ENCODE measurements around the gene BAG5. TPM values are rescaled to one million over a fixed set of nuclear protein-coding genes. Genes with fewer than 3 reads are reported as not detected.
"Not testable (repeated sequence)": the region's sequence is repeated elsewhere in the genome, so short reads cannot be mapped to it uniquely, and the experiment has no call there.

Gene BAG5
- total and polyA plus RNA-seq, 2 donors (not counting 1 experiment from before 2014, with no cell fraction given), result 7.4 to 31.6 TPM

DNA sequence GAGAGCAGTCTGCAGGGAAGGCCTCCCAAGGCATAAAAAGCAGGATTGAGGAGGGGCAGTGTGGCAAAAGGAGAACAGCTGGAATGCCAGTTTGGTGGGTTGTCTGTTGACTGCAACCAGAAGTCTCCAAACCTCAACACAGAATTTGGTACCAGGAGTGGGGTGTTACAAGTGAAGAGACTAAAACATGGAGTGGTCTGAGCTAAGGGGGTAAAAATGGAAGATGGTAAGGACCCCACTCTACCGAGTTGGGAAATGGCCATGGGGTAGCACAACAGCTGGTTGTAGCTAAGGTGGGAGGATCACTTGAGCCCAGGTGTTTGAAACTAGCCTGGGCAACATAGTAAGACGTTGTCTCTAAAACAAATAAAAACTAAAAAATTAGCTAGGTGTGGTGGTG, 48.8 kb upstream of the BAG5 start:
- Histone ChIP-seq H3K79me2 (ENCODE audit: control insufficient read depth, insufficient read depth, low read length) (no peaks in the 10 kb centered on the region), H3K27me3 (replicated peaks in 1 of 4; ENCODE audit: control extremely low read depth in 1 of 4, control insufficient read depth in 3 of 4, insufficient read depth in 4 of 4, low read length in 3 of 4) (peaks cover 0 to 40% (median 9%) of the 10 kb centered on the region in 4 experiments), H3K4me2 (replicated peaks; ENCODE audit: low read depth, low read length, poor library complexity, severe bottlenecking) (no peak overlapping the region), H3K9ac (ENCODE audit: low read length) (no peak overlapping the region), H2AFZ (ENCODE audit: insufficient read depth, low read depth, low read length, poor library complexity, severe bottlenecking) (no peak overlapping the region), H3K9me3 (ENCODE audit: control extremely low read depth in 1 of 3, control insufficient read depth in 2 of 3, insufficient read depth in 1 of 3, low read length in 2 of 3) (peaks cover 1 to 31% (median 8%) of the 10 kb centered on the region in 3 donors), H3K36me3 (replicated peaks in 1 of 2; ENCODE audit: control extremely low read depth in 1 of 2, control insufficient read depth in 1 of 2, extremely low read depth in 1 of 2, insufficient read depth in 2 of 2, low read length in 1 of 2) (no peaks in the 10 kb centered on the region), H3K4me3 (ENCODE audit: control extremely low read depth in 1 of 5, extremely low read depth in 1 of 5, insufficient read depth in 1 of 5, low read depth in 2 of 5, low read length in 4 of 5) (no peak overlapping the region), H3K27ac (ENCODE audit: low read length in 2 of 2) (no peak overlapping the region), H3K4me1 (ENCODE audit: control insufficient read depth in 2 of 2, insufficient read depth in 2 of 2, low read length in 2 of 2) (peaks cover 19 to 20% of the 10 kb centered on the region in 2 donors), H4K20me1 (ENCODE audit: control insufficient read depth, insufficient read depth, low read length, poor library complexity, severe bottlenecking) (no peaks in the 10 kb centered on the region)
- TF ChIP-seq EZH2 (IDR thresholded peaks at IDR 0.05; ENCODE audit: borderline replicate concordance, insufficient read depth, low read depth, low read length, poor library complexity, severe bottlenecking), result no peak
- TF ChIP-seq CTCF (IDR thresholded peaks at IDR 0.05), result no peak
- peaks cover 2% of the 10 kb centered on the region for H3K9me3 Mint-ChIP-seq (ENCODE audit: insufficient read depth)
- ATAC-seq (ENCODE audit: low read depth), result no peak
- no peak overlapping the region for H3K4me3 Mint-ChIP-seq
- peaks cover 8% of the 10 kb centered on the region for H3K27me3 Mint-ChIP-seq
- POLR2A ChIA-PET, result no interaction called here
- peaks cover 14% of the 10 kb centered on the region for H3K4me1 Mint-ChIP-seq
- H3K27ac Mint-ChIP-seq, result no peak overlapping the region
- WGBS (ENCODE audit: insufficient coverage), result 100% methylated on average over 1 of the region's 2 CpGs
- DNase-seq, result no peak
- CTCF ChIA-PET, result interaction anchor here (1.0 kb wide), 1 partner anchor 68 kb away, joined by 3 read pairs; no protein-coding TSS in a partner anchor
- intact Hi-C loops (cut with micrococcal nuclease), result no loop called here

DNA sequence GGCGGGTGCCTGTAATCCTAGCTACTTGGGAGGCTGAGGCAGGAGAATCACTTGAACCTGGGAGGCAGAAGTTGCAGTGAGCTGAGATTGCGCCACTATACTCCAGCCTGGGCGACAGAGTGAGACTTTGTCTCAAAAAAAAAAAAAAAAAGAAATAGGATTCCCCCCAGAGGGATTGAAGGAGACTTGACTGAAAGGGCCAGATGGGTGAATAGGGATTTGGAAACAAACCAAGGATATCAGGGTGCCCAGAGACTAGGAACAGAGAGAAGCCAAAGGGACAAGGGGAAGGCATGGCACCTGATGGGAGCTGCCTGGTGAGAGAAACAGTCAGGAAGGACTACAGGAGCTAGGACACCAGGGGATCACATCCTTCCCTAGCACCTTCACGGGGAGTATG, 46.6 kb upstream of the BAG5 start:
- H3K9ac ChIP-seq (ENCODE audit: low read length); H3K9me3 Mint-ChIP-seq (ENCODE audit: insufficient read depth); H2AFZ ChIP-seq (ENCODE audit: insufficient read depth, low read depth, low read length, poor library complexity, severe bottlenecking); H3K4me3 Mint-ChIP-seq; intact Hi-C loops (cut with micrococcal nuclease); DNase-seq; H3K4me2 ChIP-seq (replicated peaks; ENCODE audit: low read depth, low read length, poor library complexity, severe bottlenecking); H4K20me1 ChIP-seq (ENCODE audit: control insufficient read depth, insufficient read depth, low read length, poor library complexity, severe bottlenecking); H3K27me3 Mint-ChIP-seq; H3K27ac ChIP-seq (ENCODE audit: low read length in 2 of 2); H3K27ac Mint-ChIP-seq; POLR2A ChIA-PET; H3K36me3 ChIP-seq (replicated peaks in 1 of 2; ENCODE audit: control extremely low read depth in 1 of 2, control insufficient read depth in 1 of 2, extremely low read depth in 1 of 2, insufficient read depth in 2 of 2, low read length in 1 of 2); H3K79me2 ChIP-seq (ENCODE audit: control insufficient read depth, insufficient read depth, low read length); ATAC-seq (ENCODE audit: low read depth); H3K4me3 ChIP-seq (ENCODE audit: control extremely low read depth in 1 of 5, extremely low read depth in 1 of 5, insufficient read depth in 1 of 5, low read depth in 2 of 5, low read length in 4 of 5): not testable (repeated sequence)
- Histone ChIP-seq H3K4me1 (ENCODE audit: control insufficient read depth in 2 of 2, insufficient read depth in 2 of 2, low read length in 2 of 2) (peaks cover 19 to 20% of the 10 kb centered on the region in 2 donors), H3K27me3 (replicated peaks in 1 of 4; ENCODE audit: control extremely low read depth in 1 of 4, control insufficient read depth in 3 of 4, insufficient read depth in 4 of 4, low read length in 3 of 4) (peaks cover 0 to 37% (median 9%) of the 10 kb centered on the region in 4 experiments), H3K9me3 (ENCODE audit: control extremely low read depth in 1 of 3, control insufficient read depth in 2 of 3, insufficient read depth in 1 of 3, low read length in 2 of 3) (peaks cover 1 to 31% (median 8%) of the 10 kb centered on the region in 3 donors)
- peaks cover 14% of the 10 kb centered on the region for H3K4me1 Mint-ChIP-seq
- 100% methylated on average over 1 of the region's 4 CpGs for WGBS (ENCODE audit: insufficient coverage)
- CTCF ChIA-PET, result interaction anchor here (0.7 to 1.8 kb wide), 2 partner anchors 71 to 181 kb away, joined by 3 to 6 read pairs; no protein-coding TSS in a partner anchor

Measured in B cell (primary cell).